HG02884 (cell line): ENCODE measurements around the gene MIA2.
"Not testable (repeated sequence)": the region's sequence is repeated elsewhere in the genome, so short reads cannot be mapped to it uniquely, and the experiment has no call there.

ENCODE experiments used
- ATAC-seq: cut with Tn5 transposase; IDR thresholded peaks from one replicate; pipeline ENCODE4 v1.9.1; 2021; ENCODE audit warnings: mild to moderate bottlenecking, moderate library complexity; ENCODE audit not compliant: unreplicated experiment

Gene MIA2

GRCh38 chr14:39267608-39268005, 33.9 kb downstream of the MIA2 start:
- no peak for ATAC-seq

GRCh38 chr14:39268393-39268792, 34.7 kb downstream of the MIA2 start:
- ATAC-seq = no peak

- ATAC-seq = no peak
These were observed 39.2 kb downstream of the MIA2 start for GRCh38 chr14:39272918-39273317.

GRCh38 chr14:39275395-39275794, 41.7 kb downstream of the MIA2 start:
- no peak for ATAC-seq

GRCh38 chr14:39276005-39276404, 42.3 kb downstream of the MIA2 start:
- ATAC-seq = no peak

- ATAC-seq = no peak
These were observed 42.9 kb downstream of the MIA2 start for GRCh38 chr14:39276579-39277114.

- no peak for ATAC-seq
These were observed 45.8 kb downstream of the MIA2 start for GRCh38 chr14:39279515-39279914.

- ATAC-seq = not testable (repeated sequence)
These were observed 47.0 kb downstream of the MIA2 start for GRCh38 chr14:39280678-39281077.

- ATAC-seq = no peak
These were observed 55.8 kb downstream of the MIA2 start for GRCh38 chr14:39289523-39289922.

- no peak for ATAC-seq
These were observed 58.0 kb downstream of the MIA2 start for GRCh38 chr14:39291701-39292100.

GRCh38 chr14:39293629-39294028, 59.9 kb downstream of the MIA2 start:
- ATAC-seq = no peak

GRCh38 chr14:39300389-39300788, 66.7 kb downstream of the MIA2 start:
- not testable (repeated sequence) for ATAC-seq

GRCh38 chr14:39302124-39302810, 68.6 kb downstream of the MIA2 start:
- no peak for ATAC-seq

- no peak for ATAC-seq
These were observed 69.4 kb downstream of the MIA2 start for GRCh38 chr14:39303115-39303514.

GRCh38 chr14:39307815-39308214, 74.1 kb downstream of the MIA2 start:
- no peak for ATAC-seq

GRCh38 chr14:39310051-39310450, 76.3 kb downstream of the MIA2 start:
- ATAC-seq = no peak

GRCh38 chr14:39315859-39316444, 82.2 kb downstream of the MIA2 start:
- ATAC-seq = no peak

GRCh38 chr14:39316830-39317553, 83.3 kb downstream of the MIA2 start:
- no peak for ATAC-seq

GRCh38 chr14:39318574-39318973, 84.9 kb downstream of the MIA2 start:
- ATAC-seq = no peak

- no peak for ATAC-seq
These were observed 85.7 kb downstream of the MIA2 start for GRCh38 chr14:39319381-39319780.

- no peak for ATAC-seq
These were observed 86.6 kb downstream of the MIA2 start for GRCh38 chr14:39320318-39320717.

- ATAC-seq = no peak
These were observed 89.1 kb downstream of the MIA2 start for GRCh38 chr14:39322807-39323206.
